Measurements from ENCODE around the gene EFCAB11. TPM values are rescaled to one million over a fixed set of nuclear protein-coding genes. Genes with fewer than 3 reads are reported as not detected.

The EFCAB11 gene
- total and polyA plus RNA-seq, 2 of the 8 experiments (the other 6 are each of a cell fraction or from before 2014, with no cell fraction given) = 6.8 to 12.8 TPM

DNA sequence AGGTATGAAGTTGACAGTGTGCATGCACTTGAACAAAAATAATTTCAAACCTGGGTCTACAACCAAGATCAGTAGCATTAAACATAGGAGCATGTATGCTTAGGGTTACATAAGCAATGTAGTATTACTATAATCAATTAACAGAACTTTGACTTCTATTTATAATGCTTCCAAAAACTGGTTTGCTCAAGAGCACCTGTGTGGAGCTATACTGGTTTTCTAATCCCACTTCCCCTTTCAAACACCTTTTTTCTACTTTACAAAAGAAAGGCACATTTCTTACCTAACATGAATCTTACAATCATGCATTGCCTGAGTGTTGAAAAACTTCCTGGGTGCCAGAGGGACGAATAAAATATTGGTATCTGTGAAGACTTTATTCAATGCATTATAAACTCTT is 72.7 kb downstream of the EFCAB11 start:
- Histone ChIP-seq H4K20me1 (replicated peaks in 1 of 2; ENCODE audit: control insufficient read depth in 1 of 2, insufficient read depth in 2 of 2, low read length in 2 of 2) (no peaks in the 10 kb centered on the region), H3K79me1 (ENCODE audit: low read depth, low read length) (no peaks in the 10 kb centered on the region), H3K36me3 (ENCODE audit: control insufficient read depth in 2 of 4, insufficient read depth in 4 of 4, low read length in 3 of 4) (no peaks in the 10 kb centered on the region), H2BK12ac (ENCODE audit: low read depth, low read length) (no peak overlapping the region), H3K56ac (replicated peaks; ENCODE audit: insufficient read length, low read depth, low read length) (no peak overlapping the region), H2AFZ (ENCODE audit: low read length) (no peak overlapping the region), H2BK15ac (ENCODE audit: low read length) (no peak overlapping the region), H3K23me2 (ENCODE audit: low read depth, low read length) (no peaks in the 10 kb centered on the region), H3K79me2 (ENCODE audit: control insufficient read depth in 1 of 2, insufficient read depth in 2 of 2, low read length in 2 of 2) (no peaks in the 10 kb centered on the region), H3K4ac (replicated peaks; ENCODE audit: insufficient read length, low read depth, low read length) (no peak overlapping the region), H4K5ac (ENCODE audit: insufficient read length, low read depth, low read length) (no peak overlapping the region), H4K91ac (replicated peaks; ENCODE audit: insufficient read length, low read length) (no peak overlapping the region), H3K4me1 (replicated peaks in 1 of 4; ENCODE audit: control insufficient read depth in 3 of 4, insufficient read depth in 4 of 4, low read length in 3 of 4) (no peaks in the 10 kb centered on the region), H2AK5ac (ENCODE audit: low read depth, low read length) (no peak overlapping the region), H3K9ac (replicated peaks in 1 of 4; ENCODE audit: extremely low read depth in 1 of 4, low read depth in 3 of 4, low read length in 3 of 4) (no peak overlapping the region), H3K23ac (ENCODE audit: insufficient read length) (no peak overlapping the region), H2BK120ac (replicated peaks; ENCODE audit: low read depth, low read length) (no peak overlapping the region), H3K14ac (ENCODE audit: insufficient read length) (no peak overlapping the region), H3K27ac (ENCODE audit: low read depth, low read length) (no peak overlapping the region), H2BK20ac (ENCODE audit: low read length) (no peak overlapping the region), H4K8ac (ENCODE audit: extremely low read depth, insufficient read depth, low read length) (no peak overlapping the region), H2BK5ac (ENCODE audit: low read depth, low read length) (no peak overlapping the region), H3K4me3 (ENCODE audit: extremely low read depth in 1 of 4, insufficient read depth in 2 of 4, low read depth in 3 of 4, low read length in 4 of 4) (no peak overlapping the region), H3K9me3 (ENCODE audit: insufficient read depth in 2 of 2, low read depth in 1 of 2, low read length in 1 of 2) (no peaks in the 10 kb centered on the region; a peak in 2 of 4 replicates), H3K27me3 (replicated peaks in 1 of 4; ENCODE audit: control insufficient read depth in 3 of 4, extremely low read depth in 1 of 4, insufficient read depth in 3 of 4, low read length in 3 of 4) (no peaks in the 10 kb centered on the region), H3K4me2 (ENCODE audit: insufficient read depth in 1 of 2, low read depth in 2 of 2, low read length in 2 of 2) (no peak overlapping the region), H3K18ac (ENCODE audit: extremely low read depth, low read length) (no peak overlapping the region)
- no peak for FAIRE-seq
- DNase-seq (ENCODE audit: low read depth in 1 of 2, low spot score in 2 of 2) = no peak
- WGBS, 2 experiments (ENCODE audit: extremely low coverage in 1 of 2, insufficient coverage in 1 of 2, insufficient read length in 1 of 2, insufficient replicate concordance in 2 of 2, low coverage in 1 of 2, low lambda C conversion rate in 2 of 2, missing lambda C conversion rate in 1 of 2) = 89% methylated on average over 1 of the region's 1 CpG; no CpG with 5 or more reads in 1 of the 2 experiments
- CTCF ChIA-PET (ENCODE audit: partially characterized antibody) = interaction anchor here (0.9 kb wide), 1 partner anchor 771 kb away, joined by 3 read pairs; no protein-coding TSS in a partner anchor
- POLR2A ChIA-PET (ENCODE audit: partially characterized antibody) = no interaction called here
- no peak for TF ChIP-seq BACH1 (IDR thresholded peaks at IDR 0.05; ENCODE audit: low read length)
- no peak for TF ChIP-seq TCF12 (IDR thresholded peaks at IDR 0.05; ENCODE audit: low read depth, low read length)
- no peak for TF ChIP-seq NANOG (IDR thresholded peaks at IDR 0.05; ENCODE audit: insufficient read depth, low read depth, low read length, poor library complexity, severe bottlenecking)
- no peak for TF ChIP-seq BCL11A (IDR thresholded peaks at IDR 0.05; ENCODE audit: low read depth in 2 of 2, low read length in 2 of 2)
- no peak for TF ChIP-seq FOSL1 (IDR thresholded peaks at IDR 0.05; ENCODE audit: insufficient read depth, low read depth, low read length)
- no peak for TF ChIP-seq SP4 (IDR thresholded peaks at IDR 0.05; ENCODE audit: low read length)
- no peak for TF ChIP-seq HDAC2 (IDR thresholded peaks at IDR 0.05; ENCODE audit: borderline replicate concordance in 1 of 2, low read depth in 2 of 2, low read length in 2 of 2)
- TF ChIP-seq, protein P1, sequence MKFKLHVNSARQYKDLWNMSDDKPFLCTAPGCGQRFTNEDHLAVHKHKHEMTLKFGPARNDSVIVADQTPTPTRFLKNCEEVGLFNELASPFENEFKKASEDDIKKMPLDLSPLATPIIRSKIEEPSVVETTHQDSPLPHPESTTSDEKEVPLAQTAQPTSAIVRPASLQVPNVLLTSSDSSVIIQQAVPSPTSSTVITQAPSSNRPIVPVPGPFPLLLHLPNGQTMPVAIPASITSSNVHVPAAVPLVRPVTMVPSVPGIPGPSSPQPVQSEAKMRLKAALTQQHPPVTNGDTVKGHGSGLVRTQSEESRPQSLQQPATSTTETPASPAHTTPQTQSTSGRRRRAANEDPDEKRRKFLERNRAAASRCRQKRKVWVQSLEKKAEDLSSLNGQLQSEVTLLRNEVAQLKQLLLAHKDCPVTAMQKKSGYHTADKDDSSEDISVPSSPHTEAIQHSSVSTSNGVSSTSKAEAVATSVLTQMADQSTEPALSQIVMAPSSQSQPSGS (IDR thresholded peaks at IDR 0.05; ENCODE audit: low read length) = no peak
- no peak for TF ChIP-seq ATF3 (IDR thresholded peaks at IDR 0.05; ENCODE audit: insufficient read depth, low read depth, low read length)
